DND-41 (cell line): ENCODE data around the gene WDR83.

Experiments
- ATAC-seq: fragments of 200-7000 bp; cut with Tn5 transposase; 3 replicates; pipeline ENCODE4 v1.9.1; 2021; ENCODE audit warnings: low read depth; ENCODE audit not compliant: insufficient read depth
- DNase-seq: peaks from one replicate; pipeline ENCODE4 v3.0.0-alpha.2; 2020
- H2AFZ ChIP-seq: 2 replicates; pipeline ENCODE4 v1.6.0; 2012; ENCODE audit warnings: low read depth, low read length
- H3K27ac ChIP-seq: 2 replicates; pipeline ENCODE4 v1.5.1; 2012; ENCODE audit warnings: low read length, inconsistent platforms
- H3K27me3 ChIP-seq: fragments of 200-600 bp; sonication (generic); 2 replicates; pipeline ENCODE4 v1.6.0; 2012; ENCODE audit warnings: low read length, mild to moderate bottlenecking, inconsistent platforms; ENCODE audit not compliant: insufficient read depth, poor library complexity
- H3K36me3 ChIP-seq: 2 replicates; pipeline ENCODE4 v1.5.1; 2012; ENCODE audit warnings: low read length, inconsistent platforms; ENCODE audit not compliant: insufficient read depth
- H3K4me1 ChIP-seq: 2 replicates; pipeline ENCODE4 v1.5.1; 2012; ENCODE audit warnings: mild to moderate bottlenecking, low read length; ENCODE audit not compliant: insufficient read depth
- H3K4me2 ChIP-seq: 2 replicates; pipeline ENCODE4 v1.6.0; 2012; ENCODE audit warnings: mild to moderate bottlenecking, moderate library complexity, low read length, inconsistent platforms; ENCODE audit not compliant: insufficient read depth
- H3K4me3 ChIP-seq, 2 experiments: fragments of 200-600 bp in 1 of 2; shearing (Covaris generic) in 1 of 2; 2 replicates each; pipeline ENCODE4 v1.5.1; 2012 to 2016; ENCODE audit warnings: inconsistent platforms in 2 of 2, low read length in 2 of 2, mild to moderate bottlenecking in 2 of 2, low read depth in 1 of 2, moderate library complexity in 1 of 2
- H3K79me2 ChIP-seq: 2 replicates; pipeline ENCODE4 v1.6.0; 2012; ENCODE audit warnings: low read length, inconsistent platforms; ENCODE audit not compliant: insufficient read depth
- H3K9ac ChIP-seq: 2 replicates; pipeline ENCODE4 v1.6.0; 2012; ENCODE audit warnings: low read depth, mild to moderate bottlenecking, inconsistent platforms, low read length, moderate library complexity
- H3K9me3 ChIP-seq: 2 replicates; pipeline ENCODE4 v1.5.1; 2012; ENCODE audit warnings: low read length, moderate library complexity, mild to moderate bottlenecking, inconsistent platforms; ENCODE audit not compliant: insufficient read depth, severe bottlenecking
- H4K20me1 ChIP-seq: 2 replicates; pipeline ENCODE4 v1.6.0; 2012; ENCODE audit warnings: low read length; ENCODE audit not compliant: insufficient read depth
- EZH2 ChIP-seq: IDR thresholded peaks from 3 replicates; pipeline ENCODE4 v1.6.1; 2012; ENCODE audit warnings: borderline replicate concordance, low read depth, mild to moderate bottlenecking, moderate library complexity, low read length, inconsistent platforms; ENCODE audit not compliant: severe bottlenecking
- TF ChIP-seq, protein P1 (sequence below): IDR thresholded peaks from 2 replicates; pipeline ENCODE4 v1.5.1; 2012; ENCODE audit warnings: borderline replicate concordance, low read length, moderate library complexity, mild to moderate bottlenecking; ENCODE audit not compliant: poor library complexity, severe bottlenecking; ENCODE audit errors: extremely low read depth

The WDR83 gene

GRCh38 chr19:12680034-12680433 is 13.4 kb downstream of the WDR83 start:
- no peak for ATAC-seq
- peak overlapping the region; percentile 79 for H3K4me2 ChIP-seq
- peaks cover 26% of the 10 kb centered on the region for H3K4me1 ChIP-seq
- peaks cover 40% of the 10 kb centered on the region for H3K79me2 ChIP-seq
- peaks cover 33% of the 10 kb centered on the region for H4K20me1 ChIP-seq
- no peak overlapping the region for H3K27ac ChIP-seq
- no peaks in the 10 kb centered on the region for H3K27me3 ChIP-seq
- H3K36me3 ChIP-seq, result peaks cover 48% of the 10 kb centered on the region
- H3K9me3 ChIP-seq, result no peaks in the 10 kb centered on the region
- H3K4me3 ChIP-seq, result peak overlapping the region in 1 of 2 experiments; percentile 28; a peak in 2 of 4 replicates
- no peak for TF ChIP-seq EZH2
- TF ChIP-seq, protein P1, sequence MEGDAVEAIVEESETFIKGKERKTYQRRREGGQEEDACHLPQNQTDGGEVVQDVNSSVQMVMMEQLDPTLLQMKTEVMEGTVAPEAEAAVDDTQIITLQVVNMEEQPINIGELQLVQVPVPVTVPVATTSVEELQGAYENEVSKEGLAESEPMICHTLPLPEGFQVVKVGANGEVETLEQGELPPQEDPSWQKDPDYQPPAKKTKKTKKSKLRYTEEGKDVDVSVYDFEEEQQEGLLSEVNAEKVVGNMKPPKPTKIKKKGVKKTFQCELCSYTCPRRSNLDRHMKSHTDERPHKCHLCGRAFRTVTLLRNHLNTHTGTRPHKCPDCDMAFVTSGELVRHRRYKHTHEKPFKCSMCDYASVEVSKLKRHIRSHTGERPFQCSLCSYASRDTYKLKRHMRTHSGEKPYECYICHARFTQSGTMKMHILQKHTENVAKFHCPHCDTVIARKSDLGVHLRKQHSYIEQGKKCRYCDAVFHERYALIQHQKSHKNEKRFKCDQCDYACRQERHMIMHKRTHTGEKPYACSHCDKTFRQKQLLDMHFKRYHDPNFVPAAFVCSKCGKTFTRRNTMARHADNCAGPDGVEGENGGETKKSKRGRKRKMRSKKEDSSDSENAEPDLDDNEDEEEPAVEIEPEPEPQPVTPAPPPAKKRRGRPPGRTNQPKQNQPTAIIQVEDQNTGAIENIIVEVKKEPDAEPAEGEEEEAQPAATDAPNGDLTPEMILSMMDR, result no peak
- peak overlapping the region; percentile 2; the same call in 1 of the 2 replicates for H3K9ac ChIP-seq
- no peak overlapping the region for H2AFZ ChIP-seq
- DNase-seq, result no peak

DNA sequence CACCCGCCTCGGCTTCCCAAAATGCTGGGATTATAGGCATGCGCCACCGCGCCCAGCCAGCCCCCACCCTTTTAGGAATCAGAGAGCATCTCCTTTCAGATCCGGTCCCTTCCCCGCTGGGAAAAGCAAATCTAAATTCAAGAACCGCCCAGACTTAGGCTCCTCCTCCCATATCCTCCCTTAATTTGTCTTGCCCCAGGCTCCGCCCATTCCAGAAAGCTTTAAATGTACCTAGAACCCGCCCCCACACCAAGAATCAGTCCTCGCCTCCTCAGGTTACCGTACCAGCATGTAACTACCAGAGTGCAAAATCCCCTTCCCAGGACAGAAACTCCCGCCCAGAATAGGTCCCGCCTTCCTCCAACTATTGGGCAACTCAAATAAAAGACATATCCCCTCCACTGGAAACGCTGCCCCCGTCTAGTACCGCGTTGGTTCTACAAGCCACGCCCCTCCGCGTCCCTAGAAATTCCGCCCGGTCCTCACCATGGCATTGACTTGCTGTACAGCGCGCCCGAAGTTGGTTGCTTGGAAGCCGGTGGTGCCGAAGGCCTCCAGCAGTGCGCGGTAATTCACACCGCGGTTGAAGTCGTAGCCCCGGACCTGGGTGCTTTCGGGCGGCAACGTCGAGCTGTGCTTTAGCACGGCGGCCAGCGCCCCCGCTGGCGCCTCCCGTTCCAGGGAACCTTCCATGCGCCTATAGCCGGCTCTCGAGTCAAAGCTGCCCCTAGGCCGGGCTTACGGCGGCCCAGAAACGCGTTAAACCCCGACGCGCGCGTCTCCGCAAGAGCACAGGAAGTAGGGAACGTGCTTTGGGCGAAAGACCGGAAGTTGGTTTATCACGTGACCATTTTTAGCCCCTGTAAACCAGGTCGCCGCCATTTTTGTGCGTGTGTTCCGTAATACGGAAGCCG is 14.7 kb downstream of the WDR83 start, which contains the start of gene DHPS:
DHPS (minus strand) TSS at position 807 of the 914 bp plus-strand sequence; CDS start at position 693, 114 bp downstream.
- Histone ChIP-seq H3K4me1 (peaks cover 26% of the 10 kb centered on the region), H3K4me2 (peak within 1 kb of the TSS; percentile 79), H3K27ac (peak within 1 kb of the TSS; percentile 95), H4K20me1 (peaks cover 21% of the 10 kb centered on the region), H3K9me3 (no peaks in the 10 kb centered on the region), H3K79me2 (peaks cover 28% of the 10 kb centered on the region), H3K36me3 (peaks cover 35% of the 10 kb centered on the region), H2AFZ (peak within 1 kb of the TSS; percentile 82), H3K4me3 (peak within 1 kb of the TSS; percentile 39 to 77; a peak in 3 of 4 replicates), H3K9ac (peak within 1 kb of the TSS; percentile 95), H3K27me3 (no peaks in the 10 kb centered on the region)
- no peak for TF ChIP-seq EZH2
- TF ChIP-seq, protein P1, result no peak
- ATAC-seq, result peak; percentile 88
- DNase-seq, result peak; percentile 96

GRCh38 chr19:12685831-12686230 is 19.2 kb downstream of the WDR83 start:
- Histone ChIP-seq H4K20me1 (no peaks in the 10 kb centered on the region; the same call in 1 of the 2 replicates), H2AFZ (no peak overlapping the region), H3K4me1 (peaks cover 14% of the 10 kb centered on the region), H3K4me2 (no peak overlapping the region), H3K36me3 (peaks cover 16% of the 10 kb centered on the region), H3K27ac (no peak overlapping the region), H3K9me3 (no peaks in the 10 kb centered on the region), H3K4me3 (no peak overlapping the region), H3K79me2 (peaks cover 3% of the 10 kb centered on the region), H3K9ac (no peak overlapping the region), H3K27me3 (no peaks in the 10 kb centered on the region)
- TF ChIP-seq EZH2, result no peak
- TF ChIP-seq, protein P1, result no peak
- DNase-seq (no peak), ATAC-seq (no peak)
